GM19397 (cell line): ENCODE measurements around the gene C20orf144.
"Not testable (repeated sequence)": the region's sequence is repeated elsewhere in the genome, so short reads cannot be mapped to it uniquely, and the experiment has no call there.

Experiments used
- ATAC-seq: cut with Tn5 transposase; IDR thresholded peaks from one replicate; pipeline ENCODE4 v1.9.1; 2021; ENCODE audit warnings: mild to moderate bottlenecking, moderate library complexity; ENCODE audit not compliant: unreplicated experiment

C20orf144 gene

GRCh38 chr20:33662172-33662571 is at the start of gene C20orf144:
TSS of gene C20orf144 (plus strand) at chr20:33662327. CDS start at chr20:33662346, 19 bp downstream.
- no peak for ATAC-seq

- ATAC-seq: no peak
These were observed 40.3 kb upstream of the C20orf144 start for GRCh38 chr20:33621717-33622400.

- ATAC-seq: no peak
These were observed 39.3 kb upstream of the C20orf144 start for GRCh38 chr20:33622705-33623365.

- ATAC-seq: no peak
These were observed 37.7 kb upstream of the C20orf144 start for GRCh38 chr20:33624399-33624798.

- no peak for ATAC-seq
These were observed 35.9 kb upstream of the C20orf144 start for GRCh38 chr20:33626190-33626589.

GRCh38 chr20:33627577-33628216 is 34.4 kb upstream of the C20orf144 start:
- no peak for ATAC-seq

- ATAC-seq: no peak
These were observed 32.6 kb upstream of the C20orf144 start for GRCh38 chr20:33629533-33629932.

- ATAC-seq: no peak
These were observed 32.1 kb upstream of the C20orf144 start for GRCh38 chr20:33629979-33630378.

GRCh38 chr20:33630507-33630906 is 31.6 kb upstream of the C20orf144 start:
- ATAC-seq: no peak

GRCh38 chr20:33631910-33632309 is 30.2 kb upstream of the C20orf144 start:
- not testable (repeated sequence) for ATAC-seq

GRCh38 chr20:33635341-33635740 is 26.8 kb upstream of the C20orf144 start:
- no peak for ATAC-seq

GRCh38 chr20:33636776-33637175 is 25.4 kb upstream of the C20orf144 start:
- no peak for ATAC-seq

- ATAC-seq: no peak
These were observed 21.8 kb upstream of the C20orf144 start for GRCh38 chr20:33640287-33640686.

GRCh38 chr20:33644313-33645071 is 17.6 kb upstream of the C20orf144 start:
- no peak for ATAC-seq

- no peak for ATAC-seq
These were observed 17.1 kb upstream of the C20orf144 start for GRCh38 chr20:33645072-33645358.

- ATAC-seq: no peak
These were observed 16.7 kb upstream of the C20orf144 start for GRCh38 chr20:33645396-33645795.

GRCh38 chr20:33646191-33646590 is 15.9 kb upstream of the C20orf144 start:
- ATAC-seq: no peak

GRCh38 chr20:33646959-33647602 is 15.0 kb upstream of the C20orf144 start:
- ATAC-seq: not testable (repeated sequence)

- ATAC-seq: peak; percentile 62
These were observed 14.3 kb upstream of the C20orf144 start for GRCh38 chr20:33647603-33648395.

- no peak for ATAC-seq
These were observed 13.6 kb upstream of the C20orf144 start for GRCh38 chr20:33648396-33649004.
